GM19395 (cell line): ENCODE data around the gene TMEM107.
"Not testable (repeated sequence)": the region's sequence is repeated elsewhere in the genome, so short reads cannot be mapped to it uniquely, and the experiment has no call there.

Experiments
- ATAC-seq: cut with Tn5 transposase; IDR thresholded peaks from one replicate; pipeline ENCODE4 v1.9.1; 2021; ENCODE audit warnings: mild to moderate bottlenecking, moderate library complexity; ENCODE audit not compliant: unreplicated experiment

TMEM107 gene

GRCh38 chr17:8176197-8176940, at the start of gene TMEM107:
TMEM107 (minus strand) TSS chr17:8176380; CDS start chr17:8176286, 94 bp downstream.
- peak; percentile 37 for ATAC-seq

DNA sequence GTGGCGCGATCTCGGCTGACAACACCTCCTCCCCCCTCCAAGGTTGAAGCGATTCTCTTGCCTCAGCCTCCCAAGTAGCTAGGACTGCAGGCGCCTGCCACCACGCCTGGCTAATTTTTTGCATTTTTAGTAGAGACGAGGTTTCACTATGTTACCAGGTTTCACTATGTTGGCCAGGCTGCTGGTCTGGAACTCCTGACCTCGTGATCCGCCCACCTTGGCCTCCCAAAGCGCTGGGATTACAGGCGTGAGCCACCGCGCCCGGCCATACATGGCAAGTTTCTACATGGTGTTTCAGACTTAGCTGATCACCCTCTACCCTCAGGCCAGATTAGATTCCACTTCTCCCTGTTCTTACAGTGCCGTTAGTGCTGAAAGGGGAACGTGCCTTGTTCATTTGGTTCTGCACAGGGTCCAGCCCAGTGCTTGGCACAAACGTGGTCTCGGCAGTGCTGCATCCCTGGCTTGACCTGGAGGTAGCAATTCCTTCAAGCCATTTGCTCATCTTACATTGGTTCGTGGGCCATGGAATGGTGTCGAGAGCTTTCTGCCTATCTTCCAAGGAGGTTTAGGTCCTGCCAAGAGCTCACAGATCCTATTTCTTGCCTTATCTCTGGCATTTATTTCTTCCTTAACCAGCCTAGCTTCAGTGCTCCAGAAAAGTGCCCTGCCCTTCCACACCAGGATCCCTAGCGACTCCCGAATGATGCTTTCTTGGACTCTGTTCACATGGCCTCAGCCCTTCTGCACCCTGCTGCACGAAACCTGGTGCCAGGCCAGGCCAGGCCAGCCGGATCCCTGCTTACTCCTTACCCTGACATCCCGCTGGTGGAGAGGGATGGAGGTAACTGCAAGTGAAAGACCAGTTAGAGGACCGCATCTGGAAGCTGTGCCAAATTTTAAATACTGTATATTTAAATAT, 49.0 kb upstream of the TMEM107 start:
- no peak for ATAC-seq

DNA sequence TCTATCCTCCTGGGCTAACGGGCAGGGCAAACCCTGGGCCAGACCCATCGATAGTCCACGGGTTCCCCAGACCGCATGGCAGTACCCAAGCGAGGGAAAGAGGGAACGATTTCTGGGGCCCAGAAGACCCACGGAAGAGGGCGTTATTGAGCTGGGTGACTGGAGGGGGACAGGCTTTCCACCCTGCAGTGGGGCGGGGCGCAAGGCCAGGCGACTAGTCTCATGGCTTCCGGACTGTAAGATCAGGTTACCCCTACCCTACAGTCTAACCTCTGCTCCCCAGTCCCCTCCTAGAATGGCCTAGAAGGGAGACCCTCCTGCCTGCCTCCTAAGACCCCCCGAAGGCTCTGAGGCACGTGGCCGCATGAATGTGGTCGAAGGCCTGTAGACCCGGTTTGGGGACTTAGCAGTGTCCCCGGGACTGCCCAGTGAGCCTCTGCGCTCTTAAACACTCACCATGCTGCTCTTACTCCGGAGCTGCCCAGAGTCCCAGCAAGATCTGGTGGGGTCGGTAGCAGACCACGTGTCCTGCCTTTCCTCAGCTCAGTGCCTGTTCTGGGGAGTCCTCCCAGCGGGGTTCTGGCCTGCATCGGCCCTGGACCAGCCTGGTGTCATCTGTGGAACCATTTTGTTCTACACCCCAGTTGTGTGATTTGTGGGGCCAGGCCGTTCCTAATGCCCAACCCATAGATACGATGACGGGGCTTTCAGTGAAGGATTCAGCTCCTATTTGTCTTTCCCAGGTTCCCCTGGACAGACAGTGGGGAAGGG, 47.4 kb upstream of the TMEM107 start:
- ATAC-seq: peak; percentile 4

DNA sequence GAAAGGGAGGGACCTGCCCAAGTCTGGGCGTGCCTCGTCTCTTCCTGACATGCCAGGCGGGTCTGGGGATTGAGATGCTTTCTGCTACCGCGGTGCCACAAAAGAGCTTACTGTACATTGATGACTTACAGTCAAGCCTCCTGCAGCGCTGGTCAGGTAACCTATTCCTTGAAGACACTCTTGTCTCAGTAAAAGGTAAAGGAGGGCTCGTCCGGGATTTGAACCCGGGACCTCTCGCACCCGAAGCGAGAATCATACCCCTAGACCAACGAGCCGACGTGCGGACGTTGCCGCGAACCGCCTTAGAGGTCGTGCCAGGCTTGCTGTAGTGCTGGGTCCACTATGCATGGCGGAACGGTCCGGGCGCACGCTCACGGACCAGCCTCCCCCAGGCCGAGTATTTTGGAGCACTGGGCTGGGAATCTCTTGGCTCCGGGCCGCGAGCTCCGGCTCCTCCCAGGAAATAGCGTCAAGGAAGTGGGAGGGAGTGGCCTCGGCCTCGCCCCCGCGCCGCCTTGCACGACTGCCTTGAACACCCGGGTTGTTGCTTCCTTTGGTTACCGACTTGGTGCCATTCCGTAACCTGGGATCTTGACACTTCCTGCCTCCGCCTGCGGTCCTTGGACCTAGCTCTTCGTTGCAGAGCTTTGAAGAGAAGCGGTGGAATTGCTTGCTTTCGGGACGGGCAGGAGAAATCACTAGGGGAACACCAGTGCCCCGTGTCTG, 46.6 kb upstream of the TMEM107 start:
- peak; percentile 31 for ATAC-seq

GRCh38 chr17:8222380-8222629, 46.1 kb upstream of the TMEM107 start:
- peak; percentile 33 for ATAC-seq

- ATAC-seq: peak; percentile 50
Measured at GRCh38 chr17:8221663-8222379, 45.6 kb upstream of the TMEM107 start.

GRCh38 chr17:8220783-8221662, 44.8 kb upstream of the TMEM107 start:
- ATAC-seq: no peak

DNA sequence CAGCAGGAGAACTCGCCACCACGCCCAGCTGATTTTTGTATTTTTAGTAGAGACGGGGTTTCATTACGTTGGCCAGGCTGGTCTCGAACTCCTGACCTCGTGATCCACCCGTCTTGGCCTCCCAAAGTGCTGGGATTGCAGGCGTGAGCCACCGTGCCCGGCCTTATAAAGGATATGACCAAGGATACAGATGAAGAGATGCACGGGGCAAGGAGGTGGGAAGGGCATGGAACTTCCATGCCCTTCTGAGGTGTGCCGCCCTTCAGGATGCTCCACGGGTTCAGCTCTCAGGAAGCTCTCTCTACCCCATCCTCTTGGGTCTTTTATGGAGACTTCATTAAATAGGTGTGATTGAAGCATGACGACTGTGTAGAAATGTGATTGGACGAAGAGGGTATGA, 37.8 kb upstream of the TMEM107 start:
- ATAC-seq: not testable (repeated sequence)

GRCh38 chr17:8212312-8213180, 36.4 kb upstream of the TMEM107 start:
- no peak for ATAC-seq

GRCh38 chr17:8210761-8211458, 34.7 kb upstream of the TMEM107 start:
- ATAC-seq: peak; percentile 12

DNA sequence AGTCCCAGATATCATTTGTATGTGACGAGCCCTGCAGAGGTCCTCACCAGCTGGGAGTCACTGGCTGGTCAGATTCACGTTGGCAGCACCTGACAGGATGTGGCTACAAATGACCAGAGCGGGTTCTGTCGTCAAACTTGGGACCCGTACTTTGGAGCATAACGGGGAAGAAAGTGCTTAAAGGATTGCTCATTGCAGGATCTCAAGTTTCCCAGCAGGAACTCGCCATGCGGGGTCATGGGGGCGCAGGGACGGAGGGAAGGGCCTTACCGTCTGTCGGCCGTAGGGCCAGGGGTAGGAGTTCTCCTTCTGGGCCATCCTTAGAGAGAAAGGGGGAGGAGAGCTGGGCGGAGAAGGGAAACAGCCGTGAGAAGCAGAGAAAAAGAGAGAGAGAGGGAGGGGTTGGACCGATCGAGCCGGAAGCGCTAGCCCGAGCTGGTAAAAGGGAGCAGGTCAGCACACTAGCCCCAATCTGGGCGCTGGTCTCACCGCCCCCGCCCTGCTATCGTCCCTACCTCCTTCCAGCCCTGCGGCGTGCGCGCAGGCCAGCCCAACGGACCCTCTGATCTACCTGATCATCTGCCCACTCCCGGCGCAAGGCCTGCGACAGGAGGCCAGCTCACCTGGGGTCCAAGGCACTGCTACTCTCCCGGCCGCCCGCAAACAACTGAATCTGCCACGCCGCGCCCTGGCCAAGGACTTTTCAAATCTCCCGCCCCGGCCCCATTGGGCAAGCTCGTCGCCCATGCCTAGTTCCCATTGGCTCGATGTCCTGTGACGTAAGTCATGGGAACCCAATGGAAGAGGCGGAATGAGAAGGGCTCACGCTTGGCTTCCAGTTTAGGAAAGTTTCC, 34.0 kb upstream of the TMEM107 start, which contains the start of gene AURKB:
TSS of gene AURKB (minus strand) at position 669 of the 854 bp plus-strand sequence. CDS start at position 318, 351 bp downstream.
- peak; percentile 69 for ATAC-seq

- ATAC-seq: no peak
Measured at GRCh38 chr17:8206536-8206935, 30.4 kb upstream of the TMEM107 start.

DNA sequence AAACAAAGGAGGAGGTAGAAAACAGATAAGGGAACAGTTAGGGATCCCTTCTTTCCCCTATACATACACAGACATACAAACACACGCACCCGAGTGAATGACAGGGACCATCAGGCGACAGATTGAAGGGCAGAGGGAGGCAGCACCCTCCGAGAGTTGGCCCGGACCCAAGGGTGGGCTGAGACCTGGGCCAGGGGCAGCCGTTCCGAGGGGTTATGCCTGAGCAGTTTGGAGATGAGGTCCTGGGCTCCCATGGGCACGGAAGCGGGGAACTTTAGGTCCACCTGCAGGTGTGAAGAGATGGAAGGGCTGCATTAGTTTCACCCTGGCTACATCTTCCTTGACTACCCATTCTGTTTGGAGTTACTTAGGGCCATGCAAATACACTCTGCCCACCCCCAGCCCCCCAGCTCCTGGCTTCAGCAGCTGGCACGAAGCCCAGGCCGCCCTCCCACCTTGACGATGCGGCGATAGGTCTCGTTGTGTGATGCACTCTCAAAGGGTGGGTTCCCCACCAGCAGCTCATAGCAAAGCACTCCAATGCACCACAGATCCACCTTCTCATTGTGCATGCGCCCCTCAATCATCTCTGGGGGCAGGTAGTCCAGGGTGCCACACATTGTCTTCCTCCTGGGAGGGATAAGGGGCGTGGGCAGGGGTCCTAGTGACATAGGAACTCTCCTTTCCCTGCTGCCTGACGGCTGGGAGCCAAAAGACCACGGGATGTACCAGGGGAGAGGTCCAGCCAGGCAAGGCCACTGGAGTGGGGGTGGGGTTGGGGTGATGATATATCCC, 28.8 kb upstream of the TMEM107 start:
- no peak for ATAC-seq

DNA sequence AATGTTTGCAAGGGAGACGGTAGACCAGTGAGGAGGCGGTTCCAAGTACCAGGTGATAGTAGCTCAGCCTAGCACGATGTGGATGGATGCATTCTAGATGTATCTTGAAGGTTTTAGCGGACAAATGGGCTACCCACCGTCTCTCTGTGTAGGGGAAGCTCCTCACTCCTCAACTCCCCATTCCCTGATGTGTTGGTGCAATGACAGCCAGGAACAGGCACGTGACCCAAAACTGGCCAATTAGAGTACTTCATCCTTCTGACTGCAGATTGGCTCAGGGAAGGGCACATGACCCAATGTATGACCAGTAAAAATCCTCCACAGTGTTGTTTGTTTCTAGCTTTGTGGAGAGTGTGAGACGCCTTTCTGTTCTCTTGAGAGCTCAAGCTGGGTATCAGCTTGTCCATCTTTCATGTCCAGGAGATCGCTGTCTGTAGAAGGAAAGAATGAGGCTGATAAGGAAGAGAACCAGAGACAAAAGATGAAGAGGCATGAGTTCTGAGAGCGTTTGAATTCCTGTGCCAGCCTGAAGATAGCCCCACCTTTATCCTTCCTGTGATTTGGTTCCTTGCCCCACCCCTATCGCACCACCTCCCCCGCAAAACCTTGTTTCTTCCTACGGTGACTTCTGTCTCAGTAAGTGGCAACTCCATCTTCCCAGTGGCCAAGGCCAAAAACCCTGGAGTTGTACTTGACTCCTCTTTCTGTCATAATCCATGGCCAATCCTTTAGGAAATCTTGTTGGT, 16.1 kb upstream of the TMEM107 start:
- peak; percentile 29 for ATAC-seq

DNA sequence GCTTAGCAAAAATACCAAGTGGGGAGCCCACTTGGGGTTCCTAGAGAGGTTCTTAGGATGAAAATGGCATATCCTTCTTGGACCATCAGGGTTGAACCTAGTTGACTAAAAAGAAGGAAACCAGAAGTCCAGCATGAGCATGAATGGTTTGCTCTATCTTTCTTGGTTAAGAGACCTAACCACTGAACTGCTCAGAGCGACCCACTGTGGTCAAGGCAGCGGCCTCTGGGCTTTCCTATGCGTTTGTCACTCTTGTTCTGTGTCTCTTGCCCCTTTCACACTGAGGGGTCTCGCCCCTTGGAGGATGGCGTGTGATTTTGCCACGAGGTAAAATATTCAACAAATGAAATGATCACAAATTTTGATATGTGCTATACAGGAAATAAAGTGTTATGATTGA, 14.3 kb upstream of the TMEM107 start:
- no peak for ATAC-seq
